GM12872 (cell line): ENCODE data around the gene CNTNAP5.

Source experiments
- TF ChIP-seq, protein P1 (sequence below): IDR thresholded peaks from 3 replicates; pipeline ENCODE4 v1.5.1; 2011; ENCODE audit warnings: low read depth, mild to moderate bottlenecking, low read length, moderate library complexity; ENCODE audit not compliant: insufficient read depth

Gene CNTNAP5

GRCh38 chr2:124524155-124524915, 499.2 kb downstream of the CNTNAP5 start:
- TF ChIP-seq, protein P1, sequence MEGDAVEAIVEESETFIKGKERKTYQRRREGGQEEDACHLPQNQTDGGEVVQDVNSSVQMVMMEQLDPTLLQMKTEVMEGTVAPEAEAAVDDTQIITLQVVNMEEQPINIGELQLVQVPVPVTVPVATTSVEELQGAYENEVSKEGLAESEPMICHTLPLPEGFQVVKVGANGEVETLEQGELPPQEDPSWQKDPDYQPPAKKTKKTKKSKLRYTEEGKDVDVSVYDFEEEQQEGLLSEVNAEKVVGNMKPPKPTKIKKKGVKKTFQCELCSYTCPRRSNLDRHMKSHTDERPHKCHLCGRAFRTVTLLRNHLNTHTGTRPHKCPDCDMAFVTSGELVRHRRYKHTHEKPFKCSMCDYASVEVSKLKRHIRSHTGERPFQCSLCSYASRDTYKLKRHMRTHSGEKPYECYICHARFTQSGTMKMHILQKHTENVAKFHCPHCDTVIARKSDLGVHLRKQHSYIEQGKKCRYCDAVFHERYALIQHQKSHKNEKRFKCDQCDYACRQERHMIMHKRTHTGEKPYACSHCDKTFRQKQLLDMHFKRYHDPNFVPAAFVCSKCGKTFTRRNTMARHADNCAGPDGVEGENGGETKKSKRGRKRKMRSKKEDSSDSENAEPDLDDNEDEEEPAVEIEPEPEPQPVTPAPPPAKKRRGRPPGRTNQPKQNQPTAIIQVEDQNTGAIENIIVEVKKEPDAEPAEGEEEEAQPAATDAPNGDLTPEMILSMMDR: no peak

DNA sequence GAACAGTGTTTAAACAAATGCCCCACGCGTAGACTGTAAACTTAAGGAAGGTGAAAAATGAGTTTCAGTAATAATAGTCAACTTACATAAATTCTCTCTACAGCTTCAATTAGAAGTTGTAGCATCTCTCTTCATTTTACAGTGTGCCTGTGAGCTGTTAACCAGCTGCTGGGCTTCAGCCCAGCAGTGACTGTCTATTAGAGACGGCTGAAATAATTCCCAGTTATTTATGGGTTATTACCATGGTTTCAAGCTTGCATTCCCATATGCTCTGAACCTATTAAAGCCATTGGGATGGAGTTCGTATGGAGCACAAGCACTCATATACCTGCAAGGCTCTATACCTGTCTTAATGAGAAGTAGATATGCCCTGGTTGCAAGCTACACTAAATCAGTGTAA, 501.1 kb downstream of the CNTNAP5 start:
- TF ChIP-seq, protein P1: no peak

- TF ChIP-seq, protein P1: no peak
These were observed 505.1 kb downstream of the CNTNAP5 start for GRCh38 chr2:124530203-124530602.

DNA sequence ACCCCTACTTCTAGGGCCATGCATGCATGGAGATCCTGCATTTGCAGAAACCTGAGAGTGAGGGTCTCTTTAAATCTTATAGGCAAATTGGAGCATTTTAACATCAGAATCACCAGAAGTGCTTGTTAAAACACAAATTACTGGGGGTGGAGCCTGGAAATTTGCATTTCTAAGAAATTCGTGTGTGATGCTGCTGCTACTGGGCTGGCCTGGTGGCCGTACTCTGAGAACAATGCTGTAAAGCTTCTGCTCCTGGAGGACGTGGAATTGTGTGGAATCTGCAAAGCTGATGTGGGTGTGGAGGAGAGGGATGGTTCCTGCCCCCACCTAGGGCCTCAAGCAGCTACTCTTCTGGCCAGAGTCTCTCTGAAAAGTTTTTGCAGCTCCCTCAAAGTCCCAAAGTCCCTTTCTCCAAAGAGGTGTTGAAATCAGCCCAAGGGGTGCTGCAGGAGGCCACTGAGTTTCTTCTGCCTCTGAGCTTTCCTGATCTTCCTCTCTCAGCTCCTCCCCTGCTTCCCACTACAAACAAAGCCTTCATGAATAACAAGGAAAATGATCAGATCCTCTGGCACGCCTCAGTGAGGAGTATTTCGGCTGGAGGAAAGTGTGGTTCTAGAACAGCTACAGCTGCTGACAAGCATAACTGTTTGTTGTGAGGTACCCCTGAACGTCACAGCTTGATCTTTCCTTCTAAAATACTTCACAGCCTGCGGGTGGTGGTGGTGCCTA, 508.3 kb downstream of the CNTNAP5 start:
- TF ChIP-seq, protein P1: no peak

GRCh38 chr2:124534028-124534427, 508.9 kb downstream of the CNTNAP5 start:
- TF ChIP-seq, protein P1: no peak

DNA sequence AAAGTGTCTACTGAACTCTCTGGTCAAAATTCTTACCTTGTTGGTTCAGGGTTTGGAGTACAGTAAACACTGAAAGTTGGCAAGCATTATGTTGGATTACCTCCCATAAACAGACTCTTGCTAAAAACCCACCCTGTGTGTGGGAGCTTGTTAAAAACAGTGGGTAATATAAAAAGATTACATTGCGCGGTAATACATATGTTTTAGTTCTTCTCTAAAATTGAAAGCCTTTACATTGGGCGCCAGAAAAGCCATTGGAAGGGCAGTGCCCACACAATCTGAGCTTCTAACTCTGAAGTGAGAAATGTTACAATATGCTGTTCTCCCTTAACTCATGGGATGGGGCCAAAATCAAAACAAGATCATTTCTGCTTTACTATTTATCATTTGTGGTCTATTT, 510.7 kb downstream of the CNTNAP5 start:
- TF ChIP-seq, protein P1: no peak

- TF ChIP-seq, protein P1: no peak
These were observed 511.5 kb downstream of the CNTNAP5 start for GRCh38 chr2:124536591-124536990.
